Tibial nerve (tissue), 4 donors: ENCODE results near the gene PLBD1. TPM values are rescaled to one million over a fixed set of nuclear protein-coding genes. Genes with fewer than 3 reads are reported as not detected.

Source experiments
- DNase-seq, 2 donors: peaks; one replicate each; pipeline ENCODE4 v3.0.0-alpha.2; 2019; ENCODE audit warnings: low spot score in 2 of 2
- H3K27ac ChIP-seq, 4 donors: fragments of 200-600 bp; sonication (generic) in 3 of 4; one replicate each; pipeline ENCODE4 v1.5.1; 2017 to 2019; ENCODE audit warnings: mild to moderate bottlenecking in 1 of 4
- H3K27me3 ChIP-seq, 2 donors: fragments of 200-600 bp; sonication (generic) in 1 of 2; one replicate each; pipeline versions ENCODE4 v1.5.1 to v1.6.0; 2017 to 2019
- H3K36me3 ChIP-seq, 3 donors: fragments of 200-600 bp; sonication (generic); one replicate each; pipeline ENCODE4 v1.5.1; 2018 to 2019
- H3K4me1 ChIP-seq, 4 donors: fragments of 200-600 bp; sonication (generic) in 3 of 4; one replicate each; pipeline ENCODE4 v1.5.1; 2017 to 2019
- H3K4me3 ChIP-seq, 4 donors: fragments of 200-600 bp; sonication (generic) in 3 of 4; one replicate each; pipeline ENCODE4 v1.5.1; 2017 to 2019; ENCODE audit warnings: mild to moderate bottlenecking in 1 of 4, moderate library complexity in 1 of 4
- H3K9me3 ChIP-seq, 4 donors: fragments of 200-600 bp; sonication (generic) in 3 of 4; one replicate each; pipeline ENCODE4 v1.5.1; 2017 to 2019
- CTCF ChIP-seq, 5 experiments: fragments of 200-600 bp in 3 of 5; fragments of 450-650 bp in 2 of 5; sonication (generic) in 3 of 5; IDR thresholded peaks; one replicate each; pipeline ENCODE4 v1.5.1; 2016 to 2019; ENCODE audit warnings: antibody characterized with exemption in 5 of 5, mild to moderate bottlenecking in 3 of 5, moderate library complexity in 2 of 5
- EP300 ChIP-seq, 2 donors: sonication (generic); formaldehyde crosslinking; IDR thresholded peaks; one replicate each; pipeline ENCODE4 v1.6.1; 2017; ENCODE audit warnings: antibody characterized with exemption in 2 of 2, mild to moderate bottlenecking in 1 of 2
- POLR2A ChIP-seq, 2 donors: fragments of 450-650 bp; IDR thresholded peaks; one replicate each; pipeline ENCODE4 v1.6.1; 2017; ENCODE audit warnings: antibody characterized with exemption in 2 of 2, mild to moderate bottlenecking in 2 of 2, moderate library complexity in 2 of 2
- WGBS, 2 donors: methylation state at CpG; one replicate each; pipeline ENCODE4 v1.1.5; 2018; 5-methylcytosine and 5-hydroxymethylcytosine counted together
- small RNA-seq: library from RNA; depleted of rRNA; stranded (forward); fragments of <200 nt; gene quantifications from one replicate; pipeline ENCODE3, GENCODE V24; 2016
- total RNA-seq, 4 donors: library from RNA; depleted of rRNA; stranded (reverse); fragments of >200 nt; gene quantifications; one replicate each; pipeline ENCODE4 v1.1.0, GENCODE V29; 2016

The PLBD1 gene
- total RNA-seq, 4 donors from 2014 or later = 4.8 to 12.0 (median 8.6) TPM

GRCh38 chr12:14454098-14454907 is 113.4 kb downstream of the PLBD1 start:
- Histone ChIP-seq H3K36me3 (peaks cover 0 to 70% (median 11%) of the 10 kb centered on the region in 3 donors), H3K27ac (no peak overlapping the region), H3K4me3 (no peak overlapping the region), H3K9me3 (no peaks in the 10 kb centered on the region), H3K4me1 (peaks cover 0 to 5% (median 0%) of the 10 kb centered on the region in 4 donors), H3K27me3 (no peaks in the 10 kb centered on the region)
- 61 to 71% methylated on average over 2 of the region's 2 CpGs for WGBS, 2 donors
- DNase-seq = no peak
- no peak for TF ChIP-seq EP300 (IDR thresholded peaks at IDR 0.05)
- no peak for TF ChIP-seq POLR2A (IDR thresholded peaks at IDR 0.05)
- peak in 2 of 5 experiments; percentile 8 to 22 for TF ChIP-seq CTCF (IDR thresholded peaks at IDR 0.05)

Small RNA genes lying within 50 kb of the gene (small RNA-seq; reads per million reads assigned to genes)
- gene RN7SKP134 = not detected

Other genes with a start within 250 kb of the PLBD1 start
- 10 to 100 TPM; 35.5 to 63.4 (median 48.2) TPM for gene ATF7IP, start 202.2 kb downstream of the PLBD1 start, total RNA-seq
- not detected for gene GUCY2C, start 128.7 kb upstream of the PLBD1 start, total RNA-seq
- 10 to 100 TPM; 11.7 to 22.6 (median 19.2) TPM for gene WBP11, start 235.6 kb upstream of the PLBD1 start, total RNA-seq
- gene C12orf60, start 235.8 kb upstream of the PLBD1 start, total RNA-seq = 1 to 10 TPM in 1 of 4 donors, under 1 TPM in 3; 0.20 to 2.1 (median 0.89) TPM
- gene SMCO3, start 246.3 kb upstream of the PLBD1 start, total RNA-seq = 10 to 100 TPM in 1 of 4 donors, 1 to 10 TPM in 3; 1.2 to 10.5 (median 6.2) TPM